A549 (cell line): Measurements from ENCODE around the gene SPSB4.

Source experiments
- ATOH8 ChIP-seq: fragments of 250-450 bp; sonication (Bioruptor Pico); IDR thresholded peaks from 2 replicates; pipeline ENCODE4 v1.5.0; 2020; ENCODE audit warnings: low read depth, mild to moderate bottlenecking, moderate library complexity
- CTCF ChIP-seq: fragments of >200 bp; sonication (Bioruptor Twin); formaldehyde crosslinking; IDR thresholded peaks from 3 replicates; pipeline ENCODE4 v1.5.1; 2016
- EHMT2 ChIP-seq: fragments of 200-600 bp; sonication (generic); IDR thresholded peaks from 2 replicates; pipeline ENCODE4 v1.6.1; 2016; ENCODE audit warnings: antibody characterized with exemption, low read depth, mild to moderate bottlenecking, moderate library complexity
- EP300 ChIP-seq, 2 experiments: fragments of >200 bp; sonication (Bioruptor Twin); formaldehyde crosslinking; IDR thresholded peaks; 2 replicates in 1 of 2; 3 replicates in 1 of 2; pipeline ENCODE4 v1.6.1; 2016 to 2017
- KDM1A ChIP-seq: fragments of 200-600 bp; sonication (generic); IDR thresholded peaks from 2 replicates; pipeline ENCODE4 v1.6.1; 2016; ENCODE audit warnings: low read depth, mild to moderate bottlenecking
- MAX ChIP-seq: IDR thresholded peaks from 2 replicates; pipeline ENCODE4 v1.6.1; 2012
- NFE2L2 ChIP-seq: fragments of 150-350 bp; conservative IDR thresholded peaks from 2 replicates; pipeline ENCODE4 v1.6.1; 2014; ENCODE audit warnings: low read length
- PBX3 ChIP-seq: IDR thresholded peaks from 2 replicates; pipeline ENCODE4 v1.6.1; 2012
- POLR2A ChIP-seq: IDR thresholded peaks from 2 replicates; pipeline ENCODE4 v1.6.1; 2012; ENCODE audit warnings: mild to moderate bottlenecking, low read length
- RCOR1 ChIP-seq: fragments of 150-350 bp; IDR thresholded peaks from 2 replicates; pipeline ENCODE4 v1.6.1; 2014; ENCODE audit warnings: antibody characterized with exemption, low read length, low read depth
- RFX5 ChIP-seq: fragments of 450-650 bp; IDR thresholded peaks from 2 replicates; pipeline ENCODE4 v1.7.1; 2014; ENCODE audit warnings: antibody characterized with exemption, mild to moderate bottlenecking, moderate library complexity
- ZFP36 ChIP-seq: fragments of 450-650 bp; IDR thresholded peaks from 2 replicates; pipeline ENCODE4 v1.6.1; 2014; ENCODE audit warnings: borderline replicate concordance; ENCODE audit not compliant: partially characterized antibody

- TF ChIP-seq PBX3 (no peak), RFX5 (no peak), CTCF (no peak), POLR2A (no peak), EHMT2 (no peak), ZFP36 (no peak), KDM1A (no peak), RCOR1 (no peak), MAX (no peak), NFE2L2 (no peak), ATOH8 (CRISPR knock-in tag) (no peak), EP300 (IDR thresholded peaks at IDR 0.05) (no peak)
Observed at GRCh38 chr3:141193066-141193830, 142.1 kb downstream of the SPSB4 start.
